OCI-LY7 (cell line): ENCODE data around the gene KCTD17.

ENCODE experiments used
- CTCF ChIP-seq: fragments of 200-600 bp; sonication (generic); conservative IDR thresholded peaks from 2 replicates; pipeline ENCODE4 v1.5.1; 2014; ENCODE audit warnings: mild to moderate bottlenecking, antibody characterized with exemption, low read length, moderate library complexity, mixed read lengths
- EZH2phosphoT487 ChIP-seq: fragments of 200-600 bp; sonication (generic); IDR thresholded peaks from 2 replicates; pipeline ENCODE4 v1.6.1; 2018; ENCODE audit warnings: low read depth, borderline replicate concordance, mild to moderate bottlenecking, mixed run types, antibody characterized with exemption, low read length, moderate library complexity, mixed read lengths

- TF ChIP-seq CTCF (no peak), EZH2phosphoT487 (no peak)
Observed at GRCh38 chr22:37065961-37066360, 14.4 kb downstream of the KCTD17 start.
